Measurements from ENCODE around the gene COL25A1.

Gene COL25A1

GRCh38 chr4:108783665-108784463, 518.6 kb downstream of the COL25A1 start:
- DNase-seq (ENCODE audit: low read depth in 2 of 2, low spot score in 1 of 2): no peak

GRCh38 chr4:108779958-108780357, 522.5 kb downstream of the COL25A1 start:
- no peak for DNase-seq (ENCODE audit: low read depth in 2 of 2, low spot score in 1 of 2)

GRCh38 chr4:108777388-108777787, 525.1 kb downstream of the COL25A1 start:
- DNase-seq (ENCODE audit: low read depth in 2 of 2, low spot score in 1 of 2): no peak

GRCh38 chr4:108775921-108776320, 526.5 kb downstream of the COL25A1 start:
- no peak for DNase-seq (ENCODE audit: low read depth in 2 of 2, low spot score in 1 of 2)

GRCh38 chr4:108774809-108775530, 527.5 kb downstream of the COL25A1 start:
- DNase-seq (ENCODE audit: low read depth in 2 of 2, low spot score in 1 of 2): no peak

GRCh38 chr4:108772402-108772801, 530.1 kb downstream of the COL25A1 start:
- DNase-seq (ENCODE audit: low read depth in 2 of 2, low spot score in 1 of 2): no peak

GRCh38 chr4:108766058-108766457, 536.4 kb downstream of the COL25A1 start:
- no peak for DNase-seq (ENCODE audit: low read depth in 2 of 2, low spot score in 1 of 2)

- DNase-seq (ENCODE audit: low read depth in 2 of 2, low spot score in 1 of 2): no peak
These were observed 538.5 kb downstream of the COL25A1 start for GRCh38 chr4:108763986-108764385.

- no peak for DNase-seq (ENCODE audit: low read depth in 2 of 2, low spot score in 1 of 2)
These were observed 539.2 kb downstream of the COL25A1 start for GRCh38 chr4:108763226-108763593.

- DNase-seq (ENCODE audit: low read depth in 2 of 2, low spot score in 1 of 2): no peak
These were observed 539.8 kb downstream of the COL25A1 start, which contains the start of gene ETNPPL for GRCh38 chr4:108762559-108763225. TSS of gene ETNPPL (minus strand) at chr4:108763053. CDS start at chr4:108762898, 155 bp downstream.

Measured in stimulated activated CD8-positive, alpha-beta memory T cell treated with anti-CD3 and anti-CD28 coated beads, Interleukin-4, amount 100 ng/mL, for 1 hour (primary cell).